MCF 10A (cell line): ENCODE measurements around the gene LARP1. TPM values are rescaled to one million over a fixed set of nuclear protein-coding genes. Genes with fewer than 3 reads are reported as not detected.

ENCODE experiments used
- BruUV-seq: library from RNA; stranded (reverse); fragments of 400-500 nt; replicated peaks from 2 replicates; lab custom pipeline; 2021; lab: Mats Ljungman, UMichigan
- CTCF ChIA-PET: fragments of 300-600 bp; sonication (Branson Sonifier 250); formaldehyde crosslinking; extraction: SDS; loops from one replicate; lab custom pipeline; 2021; ENCODE audit warnings: antibody characterized with exemption, inconsistent platforms; lab: Yijun Ruan, JAX
- POLR2A ChIA-PET: fragments of 300-600, 350-650 bp; sonication (Branson Sonifier 250); formaldehyde crosslinking; extraction: SDS; loops from one replicate; lab custom pipeline; 2020; ENCODE audit warnings: antibody characterized with exemption, inconsistent platforms; lab: Yijun Ruan, JAX
- DNase-seq: peaks from one replicate; pipeline ENCODE4 v3.0.0-alpha.2; 2018; ENCODE audit not compliant: unreplicated experiment
- H3K27ac Mint-ChIP-seq: one replicate; pipeline ENCODE4 v1.8.0; 2022; ENCODE audit warnings: mild to moderate bottlenecking, low read depth, mixed read lengths; ENCODE audit not compliant: unreplicated experiment
- H3K27me3 Mint-ChIP-seq: one replicate; pipeline ENCODE4 v1.8.0; 2022; ENCODE audit warnings: mixed read lengths; ENCODE audit not compliant: insufficient read depth, unreplicated experiment
- H3K36me3 Mint-ChIP-seq: one replicate; pipeline ENCODE4 v1.8.0; 2022; ENCODE audit warnings: mild to moderate bottlenecking, moderate library complexity, mixed read lengths; ENCODE audit not compliant: insufficient read depth, unreplicated experiment
- H3K4me1 Mint-ChIP-seq: one replicate; pipeline ENCODE4 v1.8.0; 2022; ENCODE audit warnings: mixed read lengths; ENCODE audit not compliant: insufficient read depth, unreplicated experiment
- H3K4me3 Mint-ChIP-seq: one replicate; pipeline ENCODE4 v1.8.0; 2022; ENCODE audit warnings: mild to moderate bottlenecking, moderate library complexity, mixed read lengths; ENCODE audit not compliant: unreplicated experiment
- H3K9me3 Mint-ChIP-seq: one replicate; pipeline ENCODE4 v1.8.0; 2022; ENCODE audit warnings: mixed read lengths; ENCODE audit not compliant: unreplicated experiment
- CTCF ChIP-seq: fragments of 200-600 bp; IDR thresholded peaks from one replicate; pipeline ENCODE4 v1.8.0; 2022; ENCODE audit warnings: antibody characterized with exemption, mild to moderate bottlenecking; ENCODE audit not compliant: unreplicated experiment
- intact Hi-C: fragments of 100-400 bp; cut with micrococcal nuclease; formaldehyde crosslinking; loops from 2 replicates; pipeline ENCODE4 v1.14.1; 2022
- total RNA-seq: library from RNA; stranded (reverse); gene quantifications from 2 replicates; pipeline ENCODE4 v1.2.3, GENCODE V29; 2022

The LARP1 gene
- total RNA-seq, 1 experiment from 2014 or later = 340 TPM

- intact Hi-C loops = no loop called here
- no peak overlapping the region for H3K27ac Mint-ChIP-seq
- peaks cover 6% of the 10 kb centered on the region for H3K4me1 Mint-ChIP-seq
- H3K27me3 Mint-ChIP-seq = no peaks in the 10 kb centered on the region
- TF ChIP-seq CTCF = no peak
- peaks cover 4% of the 10 kb centered on the region for H3K36me3 Mint-ChIP-seq
- ChIA-PET POLR2A (no interaction called here), CTCF (interaction anchor here (1.3 kb wide), 1 partner anchor 9 kb away, joined by 3 read pairs; no protein-coding TSS in a partner anchor)
- H3K9me3 Mint-ChIP-seq = no peaks in the 10 kb centered on the region
- H3K4me3 Mint-ChIP-seq = no peak overlapping the region
- BruUV-seq = no TSS peak
- DNase-seq = no peak
Measured at GRCh38 chr5:154722936-154723335, 32.2 kb upstream of the LARP1 start.

- Mint-ChIP-seq H3K27me3 (no peaks in the 10 kb centered on the region), H3K4me1 (peaks cover 6% of the 10 kb centered on the region), H3K9me3 (no peaks in the 10 kb centered on the region), H3K36me3 (peaks cover 4% of the 10 kb centered on the region), H3K4me3 (no peak overlapping the region), H3K27ac (no peak overlapping the region)
- ChIA-PET CTCF (interaction anchor here (0.5 to 1.0 kb wide), 4 partner anchors 10 to 205 kb away, joined by 3 to 8 read pairs (median 4); no protein-coding TSS in a partner anchor), POLR2A (interaction anchor here (0.6 to 1.6 kb wide), 3 partner anchors 10 to 1076 kb away, joined by 3 to 6 read pairs (median 4); no protein-coding TSS in a partner anchor)
- no TSS peak for BruUV-seq
- no peak for TF ChIP-seq CTCF
- DNase-seq = no peak
- intact Hi-C loops = no loop called here
Measured at GRCh38 chr5:154723740-154724505, 31.3 kb upstream of the LARP1 start.

GRCh38 chr5:154727361-154727760 lies 27.8 kb upstream of the LARP1 start:
- DNase-seq = no peak
- Mint-ChIP-seq H3K4me1 (peaks cover 6% of the 10 kb centered on the region), H3K36me3 (no peaks in the 10 kb centered on the region), H3K27ac (no peak overlapping the region), H3K27me3 (no peaks in the 10 kb centered on the region), H3K4me3 (no peak overlapping the region), H3K9me3 (no peaks in the 10 kb centered on the region)
- BruUV-seq = no TSS peak
- intact Hi-C loops = no loop called here
- ChIA-PET POLR2A (no interaction called here), CTCF (no interaction called here)
- no peak for TF ChIP-seq CTCF

- no TSS peak for BruUV-seq
- ChIA-PET CTCF (interaction anchor here (0.6 to 1.1 kb wide), 3 partner anchors 16 to 120 kb away, joined by 3 to 5 read pairs (median 3); no protein-coding TSS in a partner anchor), POLR2A (no interaction called here)
- no peak overlapping the region for H3K4me3 Mint-ChIP-seq
- TF ChIP-seq CTCF = no peak
- H3K4me1 Mint-ChIP-seq = peaks cover 6% of the 10 kb centered on the region
- no peak for DNase-seq
- H3K27ac Mint-ChIP-seq = no peak overlapping the region
- no peaks in the 10 kb centered on the region for H3K9me3 Mint-ChIP-seq
- no peaks in the 10 kb centered on the region for H3K27me3 Mint-ChIP-seq
- no peaks in the 10 kb centered on the region for H3K36me3 Mint-ChIP-seq
- intact Hi-C loops = no loop called here
Measured at GRCh38 chr5:154728939-154729588, 26.1 kb upstream of the LARP1 start.
